GM18505 (cell line): ENCODE measurements around the gene IPCEF1.
A peak's percentile ranks its signal among the peaks of the same experiment; 100 is the strongest.
"Not testable (repeated sequence)": the region's sequence is repeated elsewhere in the genome, so short reads cannot be mapped to it uniquely, and the experiment has no call there.

Source experiments
- ATAC-seq: cut with Tn5 transposase; IDR thresholded peaks from one replicate; pipeline ENCODE4 v1.9.1; 2021; ENCODE audit not compliant: unreplicated experiment
- POLR2A ChIP-seq: IDR thresholded peaks from 4 replicates; pipeline ENCODE4 v1.6.1; 2011; ENCODE audit warnings: borderline replicate concordance; ENCODE audit not compliant: insufficient read depth, insufficient read length; ENCODE audit errors: extremely low read depth

Gene IPCEF1

GRCh38 chr6:154360476-154360875, 3.9 kb upstream of the IPCEF1 start:
- ATAC-seq: no peak
- TF ChIP-seq POLR2A: no peak

DNA sequence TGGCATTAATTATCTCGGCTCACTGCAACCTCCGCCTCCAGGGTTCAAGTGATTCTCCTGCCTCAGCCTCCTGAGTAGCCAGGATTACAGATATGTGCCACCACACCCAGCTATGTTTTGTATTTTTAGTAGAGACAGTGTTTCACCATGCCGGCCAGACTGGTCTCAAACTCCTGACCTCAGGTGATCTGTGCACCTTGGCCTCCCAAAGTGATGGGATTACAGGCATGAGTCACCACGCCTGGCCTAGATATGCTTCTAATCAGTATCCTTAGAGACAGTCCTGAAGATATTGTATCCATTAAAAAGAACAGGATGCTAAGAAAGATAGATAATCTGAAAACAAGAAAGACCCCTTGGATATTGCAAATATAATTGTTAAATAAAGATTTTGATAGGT, 3.1 kb upstream of the IPCEF1 start:
- no peak for ATAC-seq
- TF ChIP-seq POLR2A: no peak

- no peak for ATAC-seq
- TF ChIP-seq POLR2A: no peak
These were observed 2.6 kb upstream of the IPCEF1 start for GRCh38 chr6:154359161-154359574.

- no peak for ATAC-seq
- no peak for TF ChIP-seq POLR2A
These were observed 1.5 kb upstream of the IPCEF1 start for GRCh38 chr6:154358019-154358545.

DNA sequence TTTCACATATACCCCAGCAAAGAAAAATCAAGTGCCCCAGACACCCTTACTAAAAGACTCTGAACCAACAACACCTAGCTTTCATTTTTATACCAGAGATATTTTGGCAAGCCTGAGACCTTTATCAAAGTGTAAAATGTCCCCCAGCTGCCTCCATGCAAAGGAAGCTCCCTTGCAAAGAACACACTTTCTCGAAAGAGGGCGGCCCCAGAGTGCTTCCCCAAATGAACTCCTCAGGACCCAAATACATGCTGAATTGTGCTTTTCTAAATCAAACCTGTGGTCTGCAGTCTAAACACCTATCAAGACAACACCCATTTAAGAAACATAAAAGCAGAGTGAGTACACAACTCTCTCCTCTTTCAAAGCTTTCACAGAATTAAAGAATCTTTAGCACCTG, 490 bp downstream of the IPCEF1 start:
- no peak for TF ChIP-seq POLR2A
- no peak for ATAC-seq

- TF ChIP-seq POLR2A: no peak
- ATAC-seq: no peak
These were observed 2.3 kb downstream of the IPCEF1 start for GRCh38 chr6:154354265-154354777.

GRCh38 chr6:154353626-154354025, 3.0 kb downstream of the IPCEF1 start:
- no peak for ATAC-seq
- no peak for TF ChIP-seq POLR2A

DNA sequence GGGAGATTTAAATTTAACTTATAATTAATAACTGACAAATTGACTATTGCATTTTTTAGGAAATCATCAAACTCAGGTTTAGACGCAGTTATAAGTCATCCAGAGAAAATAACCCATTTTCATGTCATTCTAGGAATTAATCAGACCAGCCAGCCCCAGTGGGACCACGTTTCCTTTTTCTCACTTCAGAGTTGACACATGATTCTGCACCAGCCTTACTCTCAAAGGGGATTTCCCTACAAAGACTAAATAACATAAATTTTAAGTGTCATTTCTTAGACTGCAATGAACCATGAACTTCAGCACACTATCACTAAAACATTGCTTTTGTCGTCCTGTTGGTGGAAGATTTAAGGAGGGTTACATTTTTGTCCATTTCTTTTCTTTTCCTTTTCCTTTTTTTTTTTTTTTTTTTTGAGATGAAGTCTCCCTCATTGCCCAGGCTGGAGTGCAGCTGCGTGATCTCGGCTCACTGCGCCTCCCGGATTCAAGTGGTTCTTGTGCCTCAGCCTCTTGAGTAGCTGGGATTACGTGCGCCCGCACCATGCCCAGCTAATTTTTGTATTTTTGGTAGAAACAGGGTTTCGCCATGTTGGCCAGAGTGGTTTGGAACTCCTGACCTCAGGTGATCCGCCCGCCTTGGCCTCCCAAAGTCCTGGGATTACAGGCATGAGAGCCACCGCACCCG, 3.6 kb downstream of the IPCEF1 start:
- ATAC-seq: peak; percentile 65
- TF ChIP-seq POLR2A: no peak

DNA sequence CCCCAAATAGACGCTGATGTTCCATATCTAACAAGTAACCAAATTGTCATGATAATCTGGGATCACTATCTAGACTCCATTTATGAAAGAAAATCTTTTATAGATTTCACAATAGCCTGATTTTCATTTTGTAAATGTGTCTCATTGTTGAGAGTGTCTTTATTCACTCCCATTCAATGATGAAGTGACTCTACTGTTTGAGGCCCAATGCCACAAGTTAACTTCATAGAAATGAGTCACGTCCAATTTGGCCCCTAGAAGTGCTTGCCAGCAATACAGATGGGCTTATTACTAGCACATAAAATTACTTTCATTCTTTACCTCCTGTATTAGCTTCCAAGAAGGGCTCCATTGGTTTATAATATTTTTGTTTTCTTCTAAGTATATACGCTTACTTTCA, 6.3 kb downstream of the IPCEF1 start:
- TF ChIP-seq POLR2A: no peak

DNA sequence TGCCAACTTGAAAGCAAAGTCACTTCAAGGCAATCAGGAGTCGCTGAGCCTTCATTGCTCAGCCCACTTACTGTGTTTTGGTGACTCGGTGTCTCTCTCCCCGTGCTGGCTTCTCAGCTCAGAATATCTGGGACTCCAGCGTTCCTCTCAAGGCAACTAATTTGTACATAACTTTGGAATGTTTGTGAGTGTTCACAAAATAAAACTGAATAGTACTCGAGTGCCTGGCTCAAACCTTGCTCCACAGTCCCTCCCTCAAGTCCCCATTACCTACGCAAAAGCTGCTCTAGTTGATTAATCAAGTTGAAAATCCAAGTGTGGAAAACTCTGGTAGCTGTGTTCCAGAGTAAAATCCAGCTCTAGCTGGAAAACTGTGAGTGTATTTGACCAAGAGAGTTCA, 8.6 kb downstream of the IPCEF1 start:
- no peak for ATAC-seq
- TF ChIP-seq POLR2A: no peak

More for the DNA sequence above, 6.3 kb downstream of the IPCEF1 start:
- no peak for ATAC-seq

GRCh38 chr6:154345811-154346210, 10.8 kb downstream of the IPCEF1 start:
- TF ChIP-seq POLR2A: no peak
- no peak for ATAC-seq

- ATAC-seq: no peak
- no peak for TF ChIP-seq POLR2A
These were observed 12.9 kb downstream of the IPCEF1 start for GRCh38 chr6:154343473-154344308.

GRCh38 chr6:154341871-154342270, 14.7 kb downstream of the IPCEF1 start:
- no peak for TF ChIP-seq POLR2A
- no peak for ATAC-seq

- no peak for ATAC-seq
- TF ChIP-seq POLR2A: no peak
These were observed 15.3 kb downstream of the IPCEF1 start for GRCh38 chr6:154341336-154341735.

- ATAC-seq: no peak
These were observed 19.1 kb downstream of the IPCEF1 start for GRCh38 chr6:154337406-154338005.

DNA sequence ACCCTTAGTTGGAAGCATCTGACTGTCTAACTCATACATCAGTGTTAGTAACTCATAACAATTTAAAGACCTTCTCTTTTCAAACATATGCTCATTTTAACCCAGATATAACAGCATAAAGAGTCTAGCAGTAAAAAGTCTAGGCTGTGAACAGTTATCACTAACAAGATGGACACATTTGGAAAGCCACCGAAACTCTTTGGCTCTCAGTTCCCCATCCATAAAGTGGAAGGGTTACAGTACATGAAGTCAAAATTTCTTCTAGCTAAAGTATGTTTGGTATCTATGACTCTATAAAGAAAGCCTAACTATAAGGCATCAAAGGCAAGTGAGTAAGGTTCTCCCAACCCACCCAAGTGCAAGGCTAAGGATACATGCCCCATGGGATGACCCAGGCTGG, 22.5 kb downstream of the IPCEF1 start:
- ATAC-seq: not testable (repeated sequence)

More at GRCh38 chr6:154337406-154338005, 19.1 kb downstream of the IPCEF1 start:
- TF ChIP-seq POLR2A: no peak
